PC-9 (cell line): Measurements from ENCODE around the gene SELENOI.

Experiments
- CTCF ChIP-seq: fragments of 200-600 bp; sonication (generic); conservative IDR thresholded peaks from 2 replicates; pipeline ENCODE4 v1.6.1; 2017; ENCODE audit warnings: mixed run types, antibody characterized with exemption, mild to moderate bottlenecking, moderate library complexity
- EZH2 ChIP-seq: fragments of 200-600 bp; sonication (generic); IDR thresholded peaks from 2 replicates; pipeline ENCODE4 v1.8.0; 2017; ENCODE audit warnings: antibody characterized with exemption, low read depth

DNA sequence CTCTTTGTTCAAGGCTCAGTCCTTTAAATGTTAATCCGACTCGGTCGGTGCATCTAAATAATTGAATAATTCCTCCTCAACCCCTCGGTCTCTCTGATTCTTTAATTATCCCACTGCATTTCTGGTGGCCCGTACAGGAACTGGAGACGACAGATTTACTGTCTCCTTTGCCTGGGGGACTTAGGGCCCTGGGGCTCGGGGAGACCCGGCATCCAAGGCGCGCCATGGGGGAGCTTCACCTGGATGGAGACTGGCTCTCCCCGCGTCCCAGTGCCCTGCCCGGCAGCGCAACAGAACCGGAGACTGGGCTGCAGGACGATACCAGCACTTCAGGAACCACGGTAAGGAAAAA lies 47.7 kb upstream of the SELENOI start:
- no peak for TF ChIP-seq CTCF
- TF ChIP-seq EZH2: no peak
